Endodermal cell (in vitro differentiated cells): ENCODE measurements around the gene CCDC112. TPM values are rescaled to one million over a fixed set of nuclear protein-coding genes. Genes with fewer than 3 reads are reported as not detected.

ENCODE experiments used
- DNase-seq: peaks from one replicate; pipeline ENCODE4 v3.0.0-alpha.2; 2017
- H3K27ac ChIP-seq: 2 replicates; pipeline ENCODE4 v1.5.1; 2013; ENCODE audit warnings: mild to moderate bottlenecking, low read depth, low read length, moderate library complexity
- H3K27me3 ChIP-seq: 2 replicates; pipeline ENCODE4 v1.6.1; 2013; ENCODE audit warnings: mild to moderate bottlenecking, low read length, moderate library complexity; ENCODE audit not compliant: insufficient read depth, control insufficient read depth, poor library complexity, severe bottlenecking
- H3K36me3 ChIP-seq: 2 replicates; pipeline ENCODE4 v1.7.0; 2013; ENCODE audit warnings: mild to moderate bottlenecking, low read length, moderate library complexity; ENCODE audit not compliant: control insufficient read depth, insufficient read depth
- H3K4me1 ChIP-seq: one replicate; pipeline ENCODE4 v1.7.0; 2013; ENCODE audit warnings: low read length; ENCODE audit not compliant: control insufficient read depth, insufficient read depth
- H3K4me3 ChIP-seq: 2 replicates; pipeline ENCODE4 v1.5.1; 2013; ENCODE audit warnings: mild to moderate bottlenecking, low read length, moderate library complexity
- H3K9ac ChIP-seq: 2 replicates; pipeline ENCODE4 v1.6.1; 2013; ENCODE audit warnings: mild to moderate bottlenecking, low read length, moderate library complexity; ENCODE audit not compliant: poor library complexity, severe bottlenecking; ENCODE audit errors: extremely low read depth
- H3K9me3 ChIP-seq: 2 replicates; pipeline ENCODE4 v1.6.1; 2013; ENCODE audit warnings: mild to moderate bottlenecking, low read length, moderate library complexity; ENCODE audit not compliant: control insufficient read depth
- H3K27ac Mint-ChIP-seq: 2 replicates; pipeline ENCODE4 v1.8.0; 2020; ENCODE audit warnings: mixed read lengths
- H3K27me3 Mint-ChIP-seq: 2 replicates; pipeline ENCODE4 v1.8.0; 2021; ENCODE audit warnings: mild to moderate bottlenecking, mixed read lengths; ENCODE audit not compliant: insufficient read depth
- H3K36me3 Mint-ChIP-seq: 2 replicates; pipeline ENCODE4 v1.8.0; 2020; ENCODE audit warnings: low read depth, mixed read lengths
- H3K4me1 Mint-ChIP-seq: 2 replicates; pipeline ENCODE4 v1.8.0; 2020; ENCODE audit warnings: mixed read lengths
- H3K4me3 Mint-ChIP-seq: 2 replicates; pipeline ENCODE4 v1.8.0; 2020; ENCODE audit warnings: mild to moderate bottlenecking, moderate library complexity, mixed read lengths
- H3K9me3 Mint-ChIP-seq: 2 replicates; pipeline ENCODE4 v1.8.0; 2020; ENCODE audit warnings: mild to moderate bottlenecking, mixed read lengths
- WGBS, 2 experiments: methylation state at CpG; one replicate each; pipeline versions ENCODE4 v1.1.5 to v1.1.7; 2013; ENCODE audit warnings: missing lambda C conversion rate in 2 of 2, mixed read lengths in 1 of 2; ENCODE audit not compliant: insufficient coverage in 1 of 2, insufficient read length in 1 of 2; 5-methylcytosine and 5-hydroxymethylcytosine counted together
- total RNA-seq, 2 donors: library from RNA; stranded (reverse); fragmentation: NEBNext Ultra II Directional in 1 of 2; extraction: Animal tissue kit (Norgen Biotek cat#: 25700) in 1 of 2; gene quantifications; 2 replicates in 1 of 2; 3 replicates in 1 of 2; pipeline ENCODE4 v1.2.1, GENCODE V29; 2021
- TF ChIP-seq, protein P1 (sequence below): fragments of 200-600 bp; sonication (generic); conservative IDR thresholded peaks from 2 replicates; pipeline ENCODE4 v1.5.0; 2021; ENCODE audit warnings: antibody characterized with exemption, mild to moderate bottlenecking

The CCDC112 gene
- total RNA-seq, 2 donors from 2014 or later = 6.8 to 7.3 TPM

DNA sequence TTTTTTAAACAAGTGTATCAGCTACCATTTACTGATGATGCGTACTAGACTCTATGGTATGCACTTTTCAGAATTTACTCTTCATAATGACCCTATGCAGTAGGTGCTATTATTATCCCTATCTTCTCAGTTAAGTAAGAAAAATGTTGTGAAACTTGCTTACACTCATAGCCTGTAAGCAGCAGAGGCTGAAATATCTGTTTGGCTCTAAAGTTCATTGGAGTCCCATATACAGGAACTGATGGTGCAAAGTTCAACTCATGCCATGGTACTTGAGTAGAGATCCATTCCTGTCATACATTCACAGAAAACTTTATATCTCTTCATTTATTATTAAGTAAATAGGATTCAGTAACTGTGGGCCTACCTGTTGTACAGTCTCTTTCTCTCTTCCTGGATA, 41.4 kb upstream of the CCDC112 start:
- Histone ChIP-seq H3K9ac (no peak overlapping the region), H3K27me3 (no peaks in the 10 kb centered on the region), H3K27ac (no peak overlapping the region), H3K4me1 (no peaks in the 10 kb centered on the region), H3K36me3 (no peaks in the 10 kb centered on the region), H3K9me3 (no peaks in the 10 kb centered on the region), H3K4me3 (no peak overlapping the region)
- no peak overlapping the region for H3K4me3 Mint-ChIP-seq
- whole genome bisulfite sequencing, 2 experiments = 100% methylated on average over 1 of the region's 1 CpG
- no peaks in the 10 kb centered on the region for H3K36me3 Mint-ChIP-seq
- TF ChIP-seq, protein P1, sequence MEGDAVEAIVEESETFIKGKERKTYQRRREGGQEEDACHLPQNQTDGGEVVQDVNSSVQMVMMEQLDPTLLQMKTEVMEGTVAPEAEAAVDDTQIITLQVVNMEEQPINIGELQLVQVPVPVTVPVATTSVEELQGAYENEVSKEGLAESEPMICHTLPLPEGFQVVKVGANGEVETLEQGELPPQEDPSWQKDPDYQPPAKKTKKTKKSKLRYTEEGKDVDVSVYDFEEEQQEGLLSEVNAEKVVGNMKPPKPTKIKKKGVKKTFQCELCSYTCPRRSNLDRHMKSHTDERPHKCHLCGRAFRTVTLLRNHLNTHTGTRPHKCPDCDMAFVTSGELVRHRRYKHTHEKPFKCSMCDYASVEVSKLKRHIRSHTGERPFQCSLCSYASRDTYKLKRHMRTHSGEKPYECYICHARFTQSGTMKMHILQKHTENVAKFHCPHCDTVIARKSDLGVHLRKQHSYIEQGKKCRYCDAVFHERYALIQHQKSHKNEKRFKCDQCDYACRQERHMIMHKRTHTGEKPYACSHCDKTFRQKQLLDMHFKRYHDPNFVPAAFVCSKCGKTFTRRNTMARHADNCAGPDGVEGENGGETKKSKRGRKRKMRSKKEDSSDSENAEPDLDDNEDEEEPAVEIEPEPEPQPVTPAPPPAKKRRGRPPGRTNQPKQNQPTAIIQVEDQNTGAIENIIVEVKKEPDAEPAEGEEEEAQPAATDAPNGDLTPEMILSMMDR = no peak
- DNase-seq = no peak
- no peaks in the 10 kb centered on the region for H3K27me3 Mint-ChIP-seq
- no peaks in the 10 kb centered on the region for H3K9me3 Mint-ChIP-seq
- no peak overlapping the region for H3K27ac Mint-ChIP-seq
- H3K4me1 Mint-ChIP-seq = no peaks in the 10 kb centered on the region

DNA sequence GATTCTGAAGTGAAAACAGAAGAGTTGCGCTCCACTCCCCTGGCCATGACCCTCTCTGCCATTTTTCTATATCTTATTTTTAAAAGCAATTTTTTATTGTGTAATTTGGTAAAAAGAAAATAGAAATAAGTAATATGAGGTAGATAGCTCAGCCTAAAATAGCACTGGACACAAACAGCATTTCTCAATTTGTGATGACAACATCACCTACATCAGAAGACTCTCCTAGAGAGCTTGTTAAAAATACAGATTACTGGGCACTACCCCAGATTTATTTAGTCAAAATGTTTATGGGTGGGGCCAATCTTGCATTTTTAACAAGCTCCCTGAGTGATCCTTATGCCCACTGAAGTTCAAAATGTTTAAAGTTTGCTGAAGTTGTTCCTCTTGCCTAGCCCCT, 40.5 kb upstream of the CCDC112 start:
- Histone ChIP-seq H3K4me1 (no peaks in the 10 kb centered on the region), H3K9ac (no peak overlapping the region), H3K9me3 (no peaks in the 10 kb centered on the region), H3K4me3 (no peak overlapping the region), H3K36me3 (no peaks in the 10 kb centered on the region), H3K27ac (no peak overlapping the region), H3K27me3 (no peaks in the 10 kb centered on the region)
- Mint-ChIP-seq H3K27ac (no peak overlapping the region), H3K27me3 (no peaks in the 10 kb centered on the region), H3K4me1 (no peaks in the 10 kb centered on the region), H3K4me3 (no peak overlapping the region), H3K9me3 (no peaks in the 10 kb centered on the region), H3K36me3 (no peaks in the 10 kb centered on the region)
- no peak for DNase-seq
- TF ChIP-seq, protein P1 = no peak
- WGBS, 2 experiments = no CpG with 5 or more reads among the region's 1 CpG

DNA sequence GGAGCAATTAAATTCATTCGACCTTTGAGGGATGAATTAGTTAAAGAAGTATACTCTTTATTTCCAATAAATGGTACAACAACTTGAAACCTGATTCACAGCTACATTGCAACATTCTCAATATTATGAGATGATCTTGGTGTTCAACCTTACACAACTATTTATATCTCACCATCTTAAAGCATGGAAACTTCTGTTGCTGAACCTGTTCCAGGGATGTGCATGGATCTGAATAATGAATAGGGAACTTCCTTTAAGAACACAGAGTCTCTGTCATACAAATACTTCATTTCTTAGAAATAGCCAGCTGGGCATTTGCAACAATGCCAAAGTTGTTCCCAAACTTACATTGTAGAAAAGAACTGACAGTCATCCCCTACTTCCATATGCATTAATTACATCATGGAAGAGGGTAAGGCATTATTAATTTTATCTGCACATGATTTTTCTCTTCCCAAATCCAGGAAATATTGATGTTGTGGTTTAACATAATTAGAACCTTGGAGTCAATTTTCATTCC, 39.8 kb upstream of the CCDC112 start:
- Histone ChIP-seq H3K27me3 (no peaks in the 10 kb centered on the region), H3K9me3 (no peaks in the 10 kb centered on the region), H3K4me1 (no peaks in the 10 kb centered on the region), H3K4me3 (no peak overlapping the region), H3K36me3 (no peaks in the 10 kb centered on the region), H3K27ac (no peak overlapping the region), H3K9ac (no peak overlapping the region)
- TF ChIP-seq, protein P1 = no peak
- Mint-ChIP-seq H3K9me3 (no peaks in the 10 kb centered on the region), H3K27me3 (no peaks in the 10 kb centered on the region), H3K4me1 (no peaks in the 10 kb centered on the region), H3K36me3 (no peaks in the 10 kb centered on the region), H3K27ac (no peak overlapping the region), H3K4me3 (no peak overlapping the region)
- no CpG with 5 or more reads among the region's 1 CpG for WGBS, 2 experiments
- DNase-seq = no peak
